Stimulated activated CD4-positive, alpha-beta T cell treated with anti-CD3 and anti-CD28 coated beads, Interleukin-2, amount 100 ng/mL, for 48 hours (primary cell): ENCODE results near the gene VWA5B1.

ENCODE experiments used
- DNase-seq, 2 donors: peaks; one replicate each; pipeline ENCODE4 v3.0.0-alpha.2; 2020

The VWA5B1 gene

GRCh38 chr1:20351911-20352701, 61.4 kb downstream of the VWA5B1 start:
- no peak for DNase-seq

- no peak for DNase-seq
Observed at GRCh38 chr1:20353836-20354235, 63.2 kb downstream of the VWA5B1 start.

- DNase-seq, result no peak
Observed at GRCh38 chr1:20354610-20355009, 63.9 kb downstream of the VWA5B1 start.

GRCh38 chr1:20355101-20355827, 64.6 kb downstream of the VWA5B1 start:
- no peak for DNase-seq

- DNase-seq, result no peak
Observed at GRCh38 chr1:20355828-20356735, 65.4 kb downstream of the VWA5B1 start.

GRCh38 chr1:20356850-20357459, 66.3 kb downstream of the VWA5B1 start:
- DNase-seq, result no peak

- DNase-seq, result no peak
Observed at GRCh38 chr1:20357796-20358195, 67.1 kb downstream of the VWA5B1 start.

- DNase-seq, result no peak
Observed at GRCh38 chr1:20358761-20359263, 68.1 kb downstream of the VWA5B1 start.

- peak; percentile 52 to 63 for DNase-seq
Observed at GRCh38 chr1:20359451-20360330, 69.0 kb downstream of the VWA5B1 start.

- no peak for DNase-seq
Observed at GRCh38 chr1:20361401-20361800, 70.7 kb downstream of the VWA5B1 start.

- peak; percentile 54 to 56 for DNase-seq
Observed at GRCh38 chr1:20361805-20362381, 71.2 kb downstream of the VWA5B1 start.

GRCh38 chr1:20362856-20363255, 72.2 kb downstream of the VWA5B1 start:
- DNase-seq, result no peak

- no peak for DNase-seq
Observed at GRCh38 chr1:20365421-20366055, 74.9 kb downstream of the VWA5B1 start.

GRCh38 chr1:20366056-20366462, 75.4 kb downstream of the VWA5B1 start:
- no peak for DNase-seq

- DNase-seq, result no peak
Observed at GRCh38 chr1:20366463-20367115, 75.9 kb downstream of the VWA5B1 start.

- DNase-seq, result no peak
Observed at GRCh38 chr1:20367116-20367585, 76.5 kb downstream of the VWA5B1 start.

GRCh38 chr1:20367626-20368025, 77.0 kb downstream of the VWA5B1 start:
- DNase-seq, result no peak

GRCh38 chr1:20368866-20369470, 78.3 kb downstream of the VWA5B1 start:
- DNase-seq, result no peak

- no peak for DNase-seq
Observed at GRCh38 chr1:20370698-20371097, 80.0 kb downstream of the VWA5B1 start.
